DMS 273 (cell line): ENCODE measurements around the gene SCUBE1.
A peak's percentile ranks its signal among the peaks of the same experiment; 100 is the strongest.
"Not testable (repeated sequence)": the region's sequence is repeated elsewhere in the genome, so short reads cannot be mapped to it uniquely, and the experiment has no call there.

Source experiments
- DNase-seq: peaks from one replicate; lab custom pipeline; 2025; ENCODE audit not compliant: unreplicated experiment; lab: John Stamatoyannopoulos, UW

SCUBE1 gene

GRCh38 chr22:43288807-43289420 is 54.3 kb downstream of the SCUBE1 start:
- DNase-seq: no peak

- no peak for DNase-seq
Observed at GRCh38 chr22:43288378-43288777, 54.8 kb downstream of the SCUBE1 start.

- no peak for DNase-seq
Observed at GRCh38 chr22:43287441-43287840, 55.7 kb downstream of the SCUBE1 start.

GRCh38 chr22:43281394-43281793 is 61.8 kb downstream of the SCUBE1 start:
- no peak for DNase-seq

- not testable (repeated sequence) for DNase-seq
Observed at GRCh38 chr22:43280523-43280886, 62.7 kb downstream of the SCUBE1 start.

GRCh38 chr22:43279867-43280522 is 63.2 kb downstream of the SCUBE1 start:
- no peak for DNase-seq

- no peak for DNase-seq
Observed at GRCh38 chr22:43277987-43278601, 65.1 kb downstream of the SCUBE1 start.

- no peak for DNase-seq
Observed at GRCh38 chr22:43277091-43277490, 66.1 kb downstream of the SCUBE1 start.

GRCh38 chr22:43276321-43276720 is 66.9 kb downstream of the SCUBE1 start:
- DNase-seq: no peak

GRCh38 chr22:43275545-43276317 is 67.4 kb downstream of the SCUBE1 start:
- DNase-seq: no peak

GRCh38 chr22:43274595-43275240 is 68.5 kb downstream of the SCUBE1 start:
- DNase-seq: no peak

- peak; percentile 67 for DNase-seq
Observed at GRCh38 chr22:43273902-43274484, 69.2 kb downstream of the SCUBE1 start.

- DNase-seq: no peak
Observed at GRCh38 chr22:43272869-43273318, 70.3 kb downstream of the SCUBE1 start.

GRCh38 chr22:43272301-43272700 is 70.9 kb downstream of the SCUBE1 start:
- no peak for DNase-seq

GRCh38 chr22:43270949-43271348 is 72.2 kb downstream of the SCUBE1 start:
- DNase-seq: no peak

- DNase-seq: peak; percentile 41
Observed at GRCh38 chr22:43270314-43270908, 72.8 kb downstream of the SCUBE1 start.

- DNase-seq: no peak
Observed at GRCh38 chr22:43269646-43270045, 73.5 kb downstream of the SCUBE1 start.

- DNase-seq: no peak
Observed at GRCh38 chr22:43269246-43269645, 73.9 kb downstream of the SCUBE1 start.

GRCh38 chr22:43267981-43268660 is 75.1 kb downstream of the SCUBE1 start:
- DNase-seq: no peak
